Activated naive CD4-positive, alpha-beta T cell treated with anti-CD3 and anti-CD28 coated beads, Interleukin-2, amount 50 U/mL, for 72 hours (primary cell): Measurements from ENCODE around the gene FAM217A. TPM values are rescaled to one million over a fixed set of nuclear protein-coding genes. Genes with fewer than 3 reads are reported as not detected.

Source experiments
- total RNA-seq, 2 donors: library from RNA; stranded (reverse); gene quantifications; one replicate each; pipeline ENCODE4 v1.2.3, GENCODE V29; 2022

Gene FAM217A
- total RNA-seq, 2 donors from 2014 or later: not detected

Other genes starting within 250 kb of the FAM217A start
- gene FAM50B, start 229.8 kb downstream of the FAM217A start, total RNA-seq: 1 to 10 TPM; 5.7 to 7.5 TPM
- gene ECI2, start 56.4 kb upstream of the FAM217A start, total RNA-seq: 10 to 100 TPM; 44.7 to 50.0 TPM